Measurements from ENCODE around the gene TEX36.

The TEX36 gene, protein sequence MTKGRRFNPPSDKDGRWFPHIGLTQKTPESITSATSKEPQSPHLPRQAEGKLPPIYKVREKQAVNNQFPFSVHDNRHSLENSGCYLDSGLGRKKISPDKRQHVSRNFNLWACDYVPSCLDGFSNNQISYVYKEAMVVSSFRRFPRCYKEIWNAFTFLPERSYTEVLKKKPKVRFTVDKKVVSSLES

DNA sequence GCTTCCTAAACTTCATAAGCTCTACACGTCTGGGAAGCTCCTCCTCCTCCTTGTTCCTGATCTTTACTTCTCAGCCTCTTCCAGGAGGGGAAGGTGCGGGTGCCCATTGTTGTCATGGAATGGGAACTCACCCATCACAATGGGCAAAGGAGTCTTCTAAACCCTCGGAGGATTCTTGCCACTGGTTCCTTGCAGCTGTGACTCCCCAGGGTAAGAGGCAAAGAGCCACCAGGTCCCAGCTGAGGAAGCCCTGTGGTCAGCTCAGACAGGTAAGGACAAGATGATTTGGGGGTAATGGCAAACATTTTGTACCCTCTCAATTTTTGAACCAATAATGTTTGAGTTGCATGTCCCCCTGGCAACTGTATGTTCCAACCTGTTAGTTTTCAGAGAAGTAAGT lies at the start of gene TEX36:
Gene TEX36, minus strand, starts transcription at position 101 of the 400 bp plus-strand sequence. CDS start 174 bp downstream, outside the sequence.
- TF ChIP-seq, protein P1, sequence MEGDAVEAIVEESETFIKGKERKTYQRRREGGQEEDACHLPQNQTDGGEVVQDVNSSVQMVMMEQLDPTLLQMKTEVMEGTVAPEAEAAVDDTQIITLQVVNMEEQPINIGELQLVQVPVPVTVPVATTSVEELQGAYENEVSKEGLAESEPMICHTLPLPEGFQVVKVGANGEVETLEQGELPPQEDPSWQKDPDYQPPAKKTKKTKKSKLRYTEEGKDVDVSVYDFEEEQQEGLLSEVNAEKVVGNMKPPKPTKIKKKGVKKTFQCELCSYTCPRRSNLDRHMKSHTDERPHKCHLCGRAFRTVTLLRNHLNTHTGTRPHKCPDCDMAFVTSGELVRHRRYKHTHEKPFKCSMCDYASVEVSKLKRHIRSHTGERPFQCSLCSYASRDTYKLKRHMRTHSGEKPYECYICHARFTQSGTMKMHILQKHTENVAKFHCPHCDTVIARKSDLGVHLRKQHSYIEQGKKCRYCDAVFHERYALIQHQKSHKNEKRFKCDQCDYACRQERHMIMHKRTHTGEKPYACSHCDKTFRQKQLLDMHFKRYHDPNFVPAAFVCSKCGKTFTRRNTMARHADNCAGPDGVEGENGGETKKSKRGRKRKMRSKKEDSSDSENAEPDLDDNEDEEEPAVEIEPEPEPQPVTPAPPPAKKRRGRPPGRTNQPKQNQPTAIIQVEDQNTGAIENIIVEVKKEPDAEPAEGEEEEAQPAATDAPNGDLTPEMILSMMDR (IDR thresholded peaks at IDR 0.05; ENCODE audit: extremely low read depth, insufficient read depth, missing control alignments), result no peak
- in situ Hi-C loops (cut with MboI; ENCODE audit: low pct_unique_long_range_greater_than_20kb, low sequenced_read_pairs, unreplicated experiment), result no loop called here
- DNase-seq (ENCODE audit: low spot score), result no peak

- in situ Hi-C loops (cut with MboI; ENCODE audit: low pct_unique_long_range_greater_than_20kb, low sequenced_read_pairs, unreplicated experiment), result no loop called here
- TF ChIP-seq, protein P1 (IDR thresholded peaks at IDR 0.05; ENCODE audit: extremely low read depth, insufficient read depth, missing control alignments), result no peak
- no peak for DNase-seq (ENCODE audit: low spot score)
Measured at GRCh38 chr10:125727436-125727835, 44.5 kb upstream of the TEX36 start.

- TF ChIP-seq, protein P1 (IDR thresholded peaks at IDR 0.05; ENCODE audit: extremely low read depth, insufficient read depth, missing control alignments), result no peak
- in situ Hi-C loops (cut with MboI; ENCODE audit: low pct_unique_long_range_greater_than_20kb, low sequenced_read_pairs, unreplicated experiment), result no loop called here
- DNase-seq (ENCODE audit: low spot score), result no peak
Measured at GRCh38 chr10:125726914-125727313, 44.0 kb upstream of the TEX36 start.

DNA sequence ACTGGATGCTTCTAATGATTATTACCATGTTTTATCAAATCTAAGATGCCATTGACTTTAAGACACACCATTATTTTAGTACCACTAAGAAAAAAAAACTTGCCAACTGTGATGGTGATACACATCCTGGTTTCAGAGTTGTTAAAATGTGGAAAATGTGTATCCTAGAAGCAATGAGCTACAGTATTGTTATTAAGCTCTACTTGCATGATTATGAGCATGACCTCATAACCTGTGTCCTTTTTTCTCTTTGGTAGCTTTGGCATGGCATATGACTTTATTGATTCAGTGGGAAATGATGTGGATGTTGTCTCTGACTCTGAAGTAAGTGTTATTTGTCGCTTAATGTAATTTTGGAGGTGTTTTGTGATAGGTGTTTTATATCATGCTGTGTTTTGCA lies 39.8 kb upstream of the TEX36 start:
- in situ Hi-C loops (cut with MboI; ENCODE audit: low pct_unique_long_range_greater_than_20kb, low sequenced_read_pairs, unreplicated experiment), result no loop called here
- TF ChIP-seq, protein P1 (IDR thresholded peaks at IDR 0.05; ENCODE audit: extremely low read depth, insufficient read depth, missing control alignments), result no peak
- DNase-seq (ENCODE audit: low spot score), result no peak

- TF ChIP-seq, protein P1 (IDR thresholded peaks at IDR 0.05; ENCODE audit: extremely low read depth, insufficient read depth, missing control alignments), result no peak
- in situ Hi-C loops (cut with MboI; ENCODE audit: low pct_unique_long_range_greater_than_20kb, low sequenced_read_pairs, unreplicated experiment), result no loop called here
- peak; percentile 28 for DNase-seq (ENCODE audit: low spot score)
Measured at GRCh38 chr10:125721035-125721434, 38.1 kb upstream of the TEX36 start.

DNA sequence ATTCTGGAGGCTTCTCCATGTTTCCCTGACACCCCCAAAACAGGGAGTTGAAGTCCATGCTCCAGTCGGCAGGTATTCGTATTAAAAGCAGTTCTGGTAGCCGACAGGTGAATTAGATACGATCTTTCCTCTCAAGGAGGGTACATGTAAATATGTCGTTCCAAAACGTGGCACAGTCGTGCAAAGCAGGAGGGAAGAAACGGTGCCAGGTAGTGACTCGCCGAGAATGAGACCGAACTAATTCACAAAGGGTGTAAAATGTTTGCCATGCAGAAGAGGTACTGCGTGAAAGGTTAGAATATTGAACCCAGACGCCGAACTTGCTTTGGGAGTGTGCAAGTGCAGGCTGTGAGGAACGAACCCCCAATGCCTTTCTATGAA lies 37.0 kb upstream of the TEX36 start:
- no peak for DNase-seq (ENCODE audit: low spot score)
- TF ChIP-seq, protein P1 (IDR thresholded peaks at IDR 0.05; ENCODE audit: extremely low read depth, insufficient read depth, missing control alignments), result no peak
- in situ Hi-C loops (cut with MboI; ENCODE audit: low pct_unique_long_range_greater_than_20kb, low sequenced_read_pairs, unreplicated experiment), result no loop called here
